GM21786 (cell line): Measurements from ENCODE around the gene OR14K1.
"Not testable (repeated sequence)": the region's sequence is repeated elsewhere in the genome, so short reads cannot be mapped to it uniquely, and the experiment has no call there.

Source experiments
- ATAC-seq: cut with Tn5 transposase; IDR thresholded peaks from one replicate; pipeline ENCODE4 v1.9.1; 2021; ENCODE audit not compliant: unreplicated experiment

OR14K1 gene

GRCh38 chr1:247738315-247738714 lies at the start of gene OR14K1:
OR14K1 (plus strand) TSS chr1:247738615; CDS start chr1:247738615, 0 bp downstream.
- ATAC-seq: no peak

GRCh38 chr1:247701338-247701737 lies 37.1 kb upstream of the OR14K1 start:
- no peak for ATAC-seq

- ATAC-seq: not testable (repeated sequence)
Observed at GRCh38 chr1:247710681-247711080, 27.7 kb upstream of the OR14K1 start.

GRCh38 chr1:247713753-247714152 lies 24.7 kb upstream of the OR14K1 start:
- ATAC-seq: no peak

- ATAC-seq: no peak
Observed at GRCh38 chr1:247716546-247716945, 21.9 kb upstream of the OR14K1 start, which contains the start of gene OR6F1. OR6F1 (minus strand) TSS chr1:247716646; CDS start chr1:247712755, 3,891 bp downstream.

- ATAC-seq: no peak
Observed at GRCh38 chr1:247721222-247721621, 17.2 kb upstream of the OR14K1 start.

GRCh38 chr1:247740721-247741120 lies 2.3 kb downstream of the OR14K1 start:
- no peak for ATAC-seq

- ATAC-seq: no peak
Observed at GRCh38 chr1:247741756-247742155, 3.3 kb downstream of the OR14K1 start.

- not testable (repeated sequence) for ATAC-seq
Observed at GRCh38 chr1:247742215-247742760, 3.9 kb downstream of the OR14K1 start.

GRCh38 chr1:247746391-247746935 lies 8.0 kb downstream of the OR14K1 start:
- ATAC-seq: no peak

GRCh38 chr1:247747616-247748015 lies 9.2 kb downstream of the OR14K1 start:
- no peak for ATAC-seq

GRCh38 chr1:247748041-247748440 lies 9.6 kb downstream of the OR14K1 start, which contains the start of gene OR14A2:
OR14A2 (minus strand) TSS chr1:247748141.
- ATAC-seq: no peak

- no peak for ATAC-seq
Observed at GRCh38 chr1:247749870-247750269, 11.5 kb downstream of the OR14K1 start.

- ATAC-seq: not testable (repeated sequence)
Observed at GRCh38 chr1:247754311-247754710, 15.9 kb downstream of the OR14K1 start.

- ATAC-seq: no peak
Observed at GRCh38 chr1:247760456-247760855, 22.0 kb downstream of the OR14K1 start, which contains the start of gene OR1C1. OR1C1 (minus strand) TSS chr1:247760556; CDS start chr1:247758406, 2,150 bp downstream.

- no peak for ATAC-seq
Observed at GRCh38 chr1:247769603-247770002, 31.2 kb downstream of the OR14K1 start.
